ENCODE results near the gene CTXND1. TPM values are rescaled to one million over a fixed set of nuclear protein-coding genes. Genes with fewer than 3 reads are reported as not detected.

CTXND1 gene
- total RNA-seq, 2 donors from 2014 or later, result 0.04 TPM; not detected in 1

DNA sequence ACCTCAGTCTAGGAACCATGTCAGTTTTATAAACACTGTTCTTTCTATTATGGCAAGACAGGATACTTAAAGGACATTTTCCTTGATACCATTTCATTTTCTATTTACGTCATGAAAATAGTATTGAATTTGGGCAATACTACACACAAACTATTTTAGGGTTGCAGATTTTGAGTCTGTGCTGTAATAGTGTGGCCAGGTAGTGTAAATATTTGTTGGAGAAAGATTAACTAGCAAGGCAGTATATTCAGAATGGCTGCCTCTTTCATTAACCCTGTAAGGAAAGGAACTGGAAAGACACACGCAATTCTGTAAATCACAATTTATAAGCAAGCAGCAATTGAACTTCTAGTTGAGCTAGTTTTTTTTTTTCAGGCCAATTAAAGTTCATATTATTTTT lies 2.0 kb downstream of the CTXND1 start:
- Histone ChIP-seq H3K9me3 (ENCODE audit: control insufficient read depth, low read length) (no peaks in the 10 kb centered on the region), H3K36me3 (ENCODE audit: control insufficient read depth, insufficient read depth, low read length) (no peaks in the 10 kb centered on the region), H3K4me1 (ENCODE audit: control insufficient read depth, insufficient read depth, low read length) (peaks cover 5% of the 10 kb centered on the region), H3K9ac (ENCODE audit: extremely low read depth, low read length, poor library complexity, severe bottlenecking) (no peak overlapping the region), H3K4me3 (ENCODE audit: low read length) (no peak overlapping the region), H3K27me3 (ENCODE audit: control insufficient read depth, insufficient read depth, low read length, poor library complexity, severe bottlenecking) (peaks cover 56% of the 10 kb centered on the region), H3K27ac (ENCODE audit: low read depth, low read length) (no peak overlapping the region)
- Mint-ChIP-seq H3K4me1 (peaks cover 17% of the 10 kb centered on the region), H3K4me3 (no peak overlapping the region), H3K27me3 (ENCODE audit: insufficient read depth) (peaks cover 55% of the 10 kb centered on the region), H3K36me3 (ENCODE audit: low read depth) (no peaks in the 10 kb centered on the region), H3K9me3 (no peaks in the 10 kb centered on the region), H3K27ac (no peak overlapping the region)
- no peak for DNase-seq
- no peak for TF ChIP-seq CTCF (conservative IDR thresholded peaks at IDR 0.05)
- 75 to 79% methylated on average over 1 to 2 of the region's 2 CpGs for WGBS, 2 experiments (ENCODE audit: insufficient coverage in 1 of 2, insufficient read length in 1 of 2)

GRCh38 chr15:80247320-80247719 lies 4.7 kb downstream of the CTXND1 start:
- TF ChIP-seq CTCF (conservative IDR thresholded peaks at IDR 0.05), result no peak
- Histone ChIP-seq H3K9me3 (ENCODE audit: control insufficient read depth, low read length) (no peaks in the 10 kb centered on the region), H3K9ac (ENCODE audit: extremely low read depth, low read length, poor library complexity, severe bottlenecking) (no peak overlapping the region), H3K4me1 (ENCODE audit: control insufficient read depth, insufficient read depth, low read length) (peaks cover 13% of the 10 kb centered on the region), H3K4me3 (ENCODE audit: low read length) (no peak overlapping the region), H3K27ac (ENCODE audit: low read depth, low read length) (no peak overlapping the region), H3K27me3 (ENCODE audit: control insufficient read depth, insufficient read depth, low read length, poor library complexity, severe bottlenecking) (peaks cover 29% of the 10 kb centered on the region), H3K36me3 (ENCODE audit: control insufficient read depth, insufficient read depth, low read length) (no peaks in the 10 kb centered on the region)
- no peak overlapping the region for H3K4me3 Mint-ChIP-seq
- no peaks in the 10 kb centered on the region for H3K36me3 Mint-ChIP-seq (ENCODE audit: low read depth)
- H3K4me1 Mint-ChIP-seq, result peaks cover 25% of the 10 kb centered on the region
- H3K27ac Mint-ChIP-seq, result no peak overlapping the region
- no CpG with 5 or more reads among the region's 1 CpG for WGBS, 2 experiments (ENCODE audit: insufficient coverage in 1 of 2, insufficient read length in 1 of 2)
- DNase-seq, result no peak
- peaks cover 34% of the 10 kb centered on the region for H3K27me3 Mint-ChIP-seq (ENCODE audit: insufficient read depth)
- H3K9me3 Mint-ChIP-seq, result no peaks in the 10 kb centered on the region

- H3K4me3 ChIP-seq (ENCODE audit: low read length), result no peak overlapping the region
- Mint-ChIP-seq H3K27me3 (ENCODE audit: insufficient read depth) (peaks cover 30% of the 10 kb centered on the region), H3K4me1 (peaks cover 31% of the 10 kb centered on the region), H3K27ac (no peak overlapping the region), H3K36me3 (ENCODE audit: low read depth) (no peaks in the 10 kb centered on the region), H3K9me3 (no peaks in the 10 kb centered on the region), H3K4me3 (no peak overlapping the region)
- no peak overlapping the region for H3K27ac ChIP-seq (ENCODE audit: low read depth, low read length)
- H3K9ac ChIP-seq (ENCODE audit: extremely low read depth, low read length, poor library complexity, severe bottlenecking), result no peak overlapping the region
- WGBS, 2 experiments (ENCODE audit: insufficient coverage in 1 of 2, insufficient read length in 1 of 2), result 95 to 96% methylated on average over 6 to 7 of the region's 7 CpGs
- H3K9me3 ChIP-seq (ENCODE audit: control insufficient read depth, low read length), result no peaks in the 10 kb centered on the region
- DNase-seq, result no peak
- peaks cover 22% of the 10 kb centered on the region for H3K27me3 ChIP-seq (ENCODE audit: control insufficient read depth, insufficient read depth, low read length, poor library complexity, severe bottlenecking)
- no peak for TF ChIP-seq CTCF (conservative IDR thresholded peaks at IDR 0.05)
- peaks cover 13% of the 10 kb centered on the region for H3K4me1 ChIP-seq (ENCODE audit: control insufficient read depth, insufficient read depth, low read length)
- no peaks in the 10 kb centered on the region for H3K36me3 ChIP-seq (ENCODE audit: control insufficient read depth, insufficient read depth, low read length)
Observed at GRCh38 chr15:80246425-80246894, 5.6 kb downstream of the CTXND1 start.

Data from endodermal cell (in vitro differentiated cells).